Ramos (cell line): Measurements from ENCODE around the gene FHOD1.

ENCODE experiments used
- in situ Hi-C: fragments of 300-500 bp; cut with MboI; formaldehyde crosslinking; loops from one replicate; pipeline ENCODE4 v1.14.3; 2022; ENCODE audit warnings: low sequenced_read_pairs; ENCODE audit not compliant: unreplicated experiment

Gene FHOD1

GRCh38 chr16:67180166-67180565 lies 67.1 kb downstream of the FHOD1 start:
- in situ Hi-C loops, result no loop called here

GRCh38 chr16:67179421-67180080 lies 67.7 kb downstream of the FHOD1 start:
- in situ Hi-C loops, result no loop called here
